GM21515 (cell line): Measurements from ENCODE around the gene SDCBP2.

ENCODE experiments used
- ATAC-seq: cut with Tn5 transposase; IDR thresholded peaks from one replicate; pipeline ENCODE4 v1.9.1; 2021; ENCODE audit not compliant: unreplicated experiment

SDCBP2 gene

GRCh38 chr20:1331801-1332453 lies 3.0 kb upstream of the SDCBP2 start:
- ATAC-seq: no peak

DNA sequence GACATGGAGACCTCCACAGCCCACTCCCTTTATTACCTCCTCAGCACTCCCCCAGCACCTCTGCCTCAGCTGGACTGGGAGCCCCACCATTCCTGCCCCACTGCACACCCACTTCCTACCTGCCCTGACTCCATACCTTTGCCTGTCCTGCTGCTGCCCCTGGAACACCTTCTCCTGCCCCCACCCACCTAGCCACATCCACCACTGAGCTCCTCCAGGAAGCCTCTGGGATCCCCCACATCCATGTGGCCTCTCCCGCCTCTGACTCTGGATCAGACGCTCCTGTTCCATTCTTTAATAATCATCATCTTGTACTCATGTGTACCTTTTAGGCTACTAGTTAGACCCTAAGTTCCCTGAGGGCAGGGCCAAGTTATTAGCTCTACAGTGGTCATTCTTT lies 2.2 kb upstream of the SDCBP2 start:
- ATAC-seq: no peak

DNA sequence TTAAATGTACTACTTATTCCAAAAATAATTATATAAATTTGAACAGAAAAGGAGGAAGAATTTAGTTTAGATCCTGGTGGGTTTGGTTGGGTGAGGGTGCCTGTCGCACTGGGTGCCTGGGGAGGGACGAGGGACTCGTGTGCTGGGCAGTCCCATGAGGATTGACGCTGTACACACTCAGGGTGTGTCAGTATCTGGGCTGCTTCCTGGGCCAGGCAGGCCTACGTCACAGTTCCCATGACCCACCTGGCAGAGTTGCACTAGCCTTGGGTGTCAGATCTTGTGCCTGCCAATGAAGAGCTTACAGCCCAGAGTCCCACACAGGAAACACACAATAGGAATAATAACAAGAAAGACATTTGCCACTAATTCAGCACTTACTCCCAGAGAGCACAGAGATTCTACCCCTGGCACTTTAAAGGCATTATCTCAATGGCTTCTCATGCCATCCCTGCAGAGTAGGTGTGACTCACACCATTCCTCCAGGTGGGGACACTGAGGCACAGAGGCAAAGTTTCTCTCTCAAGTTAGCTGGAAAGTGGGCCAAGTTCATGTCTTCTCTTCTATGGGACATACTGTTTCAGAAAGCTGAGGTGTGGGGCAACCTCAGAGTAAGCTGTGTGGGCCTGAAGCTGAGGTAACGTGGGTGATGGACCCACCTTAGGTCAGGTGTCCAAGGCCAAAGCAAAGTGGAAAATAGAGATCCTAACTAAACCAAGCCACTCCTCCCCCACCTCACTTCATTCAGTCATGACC lies 1.3 kb upstream of the SDCBP2 start:
- ATAC-seq: no peak

DNA sequence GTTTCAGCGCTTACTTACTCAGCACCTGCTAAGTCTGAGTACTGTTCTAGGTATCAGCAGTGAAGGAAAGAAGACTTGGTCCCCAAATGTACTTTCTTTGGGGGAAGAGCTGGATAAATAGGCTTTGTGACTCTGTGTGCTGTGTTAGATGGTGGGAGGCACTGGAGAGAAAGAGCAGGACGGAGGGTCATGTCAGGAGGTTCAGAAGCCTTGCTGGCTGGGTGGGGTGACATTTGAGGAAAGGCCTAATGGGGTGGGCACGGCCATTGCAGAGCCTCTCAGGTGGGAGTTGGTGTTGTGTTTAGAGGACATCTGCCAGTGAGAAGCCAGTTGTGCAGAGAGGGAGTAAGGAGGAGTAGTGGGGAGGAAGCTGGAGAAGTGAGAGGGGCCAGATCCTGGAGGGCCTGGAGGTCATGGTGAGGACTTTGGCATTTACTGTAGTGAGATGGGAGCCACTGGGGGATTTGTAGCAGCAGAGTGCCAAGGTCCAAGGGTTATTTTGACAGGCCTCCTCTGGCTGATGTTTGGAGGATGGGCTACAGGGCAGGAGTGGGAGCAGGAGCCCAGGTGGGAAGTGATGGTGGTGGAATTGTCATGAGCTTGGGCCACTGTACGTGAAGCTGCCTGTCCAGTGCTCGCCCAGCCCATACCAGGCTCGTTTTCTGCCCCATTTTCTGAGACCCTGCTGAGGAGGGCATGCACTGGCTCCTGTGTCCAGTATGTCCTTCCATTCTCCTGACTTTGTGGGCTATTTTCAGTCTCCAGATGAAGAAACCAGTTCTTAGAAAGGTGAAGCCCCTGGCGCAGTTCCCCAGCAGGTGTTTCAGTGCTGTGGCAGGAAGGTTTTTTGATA lies 886 bp downstream of the SDCBP2 start:
- ATAC-seq: no peak

- ATAC-seq: no peak
Observed at GRCh38 chr20:1327241-1327653, 1.7 kb downstream of the SDCBP2 start.

GRCh38 chr20:1326031-1326930 lies 2.7 kb downstream of the SDCBP2 start:
- no peak for ATAC-seq

DNA sequence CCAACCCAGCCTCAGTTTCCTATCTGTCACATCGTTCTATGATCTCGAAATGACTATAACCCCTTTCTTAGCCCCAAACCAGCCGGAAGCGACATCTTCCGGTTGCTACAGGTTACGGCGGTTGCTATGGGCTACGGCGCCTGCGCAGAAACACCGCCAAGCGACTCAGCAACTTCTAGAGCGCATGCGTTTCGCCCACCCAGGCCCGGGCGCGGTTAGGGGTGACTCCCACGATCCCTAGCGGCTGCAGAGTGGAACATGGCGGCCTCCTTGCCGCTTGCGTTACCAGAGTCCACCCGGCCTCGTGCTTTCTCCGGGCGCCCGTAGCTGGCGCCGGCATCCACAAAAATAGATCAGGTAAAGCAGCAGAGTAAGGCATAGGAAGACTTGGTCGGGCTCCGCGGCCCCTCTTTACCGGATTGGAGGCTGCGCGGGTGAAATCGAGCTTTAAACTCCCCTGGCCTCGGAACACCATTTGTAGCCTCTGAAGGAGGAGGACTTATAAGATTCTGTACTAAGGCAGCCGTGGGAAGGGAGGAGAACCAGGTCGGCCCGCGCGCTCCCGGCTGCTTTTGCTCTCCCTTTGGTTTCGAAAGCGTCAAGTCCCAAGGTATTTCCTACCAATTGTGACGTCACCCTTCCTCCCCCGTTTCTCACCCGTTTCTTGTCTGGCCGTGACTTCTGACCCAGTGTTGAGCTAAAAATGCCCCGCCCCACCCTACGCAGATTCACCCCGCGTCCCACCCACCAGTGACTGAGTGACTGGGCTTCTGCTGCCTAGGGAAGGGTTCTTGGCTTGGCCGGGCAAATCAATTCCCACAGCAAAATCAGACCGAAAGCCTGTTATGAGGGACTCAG lies 3.5 kb downstream of the SDCBP2 start:
- peak; percentile 79 for ATAC-seq

DNA sequence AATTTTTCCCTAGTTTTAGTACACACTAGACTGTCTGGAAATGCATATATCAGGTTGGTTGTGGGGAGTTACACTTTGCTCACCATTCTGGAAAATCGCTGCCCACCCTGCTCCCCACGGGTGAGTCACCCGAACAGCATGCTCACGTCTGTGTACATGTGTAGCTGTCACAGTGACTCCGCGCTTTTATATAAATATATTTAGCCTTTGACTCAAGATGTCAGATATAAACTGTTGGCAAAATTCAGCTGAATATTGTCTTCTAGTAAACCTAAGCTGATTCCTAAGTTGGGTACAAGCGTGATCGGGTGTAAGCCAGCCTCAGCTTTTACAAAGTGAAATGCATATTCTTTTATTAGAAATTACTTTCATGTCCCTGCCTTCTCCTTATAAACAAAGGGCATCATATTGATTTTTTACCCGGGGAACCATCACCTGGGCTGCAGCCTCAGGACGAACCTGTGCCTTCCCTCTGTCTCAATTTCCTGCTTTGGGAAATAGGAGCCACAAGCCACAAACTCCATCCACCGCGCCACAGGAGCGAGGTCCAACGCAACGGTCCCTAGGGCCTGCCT lies 4.3 kb downstream of the SDCBP2 start:
- no peak for ATAC-seq

GRCh38 chr20:1323830-1324597 lies 4.9 kb downstream of the SDCBP2 start:
- no peak for ATAC-seq

GRCh38 chr20:1323256-1323655 lies 5.7 kb downstream of the SDCBP2 start:
- ATAC-seq: no peak

- ATAC-seq: no peak
Observed at GRCh38 chr20:1322511-1323245, 6.3 kb downstream of the SDCBP2 start.

DNA sequence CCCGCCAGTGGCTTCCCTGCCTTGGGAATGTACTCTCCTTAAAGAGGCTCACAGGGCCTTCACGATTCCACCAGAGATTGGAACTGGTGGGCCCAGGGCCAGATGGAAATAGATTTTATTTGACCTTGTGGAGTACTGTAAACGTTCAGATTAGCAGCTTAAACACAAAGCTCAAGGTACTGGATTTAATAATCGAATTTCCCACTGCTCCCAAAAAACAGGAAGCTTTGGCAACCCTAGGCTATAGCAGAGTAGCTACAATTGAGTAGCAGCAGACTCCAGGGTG lies 7.3 kb downstream of the SDCBP2 start:
- no peak for ATAC-seq

DNA sequence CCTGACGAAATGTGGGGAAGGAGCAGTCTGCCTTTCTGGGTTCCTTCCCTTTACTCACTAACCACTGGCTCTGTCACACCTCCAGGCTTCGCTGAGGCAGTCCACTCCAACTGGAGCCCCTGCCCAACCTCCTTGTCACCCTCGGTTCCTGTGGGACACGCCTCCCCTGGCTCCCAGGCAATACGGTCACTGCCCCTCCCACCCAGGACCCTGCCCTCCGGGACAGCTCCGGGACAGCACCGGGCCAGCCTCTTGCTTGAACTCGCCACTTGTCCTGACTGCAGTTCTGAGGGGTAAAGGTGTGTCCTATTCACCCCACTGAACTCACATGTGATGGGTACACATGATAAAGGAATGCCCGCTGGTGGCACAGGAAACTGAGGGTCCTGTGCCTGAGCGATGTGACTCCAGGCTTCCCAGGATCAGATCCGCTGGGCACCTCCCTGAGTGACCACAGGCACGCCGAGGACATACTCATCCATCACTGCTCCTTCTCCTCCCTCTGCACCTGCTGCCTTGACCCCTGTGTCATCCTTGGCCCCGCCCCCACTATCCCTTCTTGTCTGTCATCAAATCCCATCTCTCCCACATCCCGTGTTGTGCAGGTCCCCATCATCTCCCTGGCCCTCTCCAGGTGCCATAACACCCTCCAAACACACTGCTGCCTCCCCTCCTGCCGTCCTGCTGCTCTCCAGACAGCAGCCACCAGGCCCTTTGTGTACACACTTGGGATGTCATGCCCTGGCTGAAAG lies 7.9 kb downstream of the SDCBP2 start:
- no peak for ATAC-seq

- ATAC-seq: no peak
Observed at GRCh38 chr20:1320016-1320415, 8.9 kb downstream of the SDCBP2 start.

DNA sequence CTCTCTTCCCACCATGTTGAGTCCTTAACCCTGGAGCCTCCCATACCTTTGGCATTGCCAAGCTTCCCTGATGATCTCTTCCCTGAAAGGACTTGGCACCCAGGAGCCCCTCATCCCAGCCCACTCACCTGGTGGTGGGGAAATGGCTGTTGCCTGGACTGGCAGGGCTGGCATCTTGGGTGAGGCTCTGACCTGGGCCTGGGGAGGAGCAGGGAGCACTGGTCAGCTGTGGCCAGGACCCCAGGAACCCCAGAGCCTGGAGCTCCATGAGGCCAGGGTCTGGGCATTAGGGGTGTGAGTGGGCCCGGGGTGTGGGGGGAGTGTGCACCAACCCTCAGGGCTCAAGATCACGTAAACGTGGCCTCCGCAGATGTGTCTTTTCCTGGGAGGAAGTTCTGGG lies 9.5 kb downstream of the SDCBP2 start:
- no peak for ATAC-seq

DNA sequence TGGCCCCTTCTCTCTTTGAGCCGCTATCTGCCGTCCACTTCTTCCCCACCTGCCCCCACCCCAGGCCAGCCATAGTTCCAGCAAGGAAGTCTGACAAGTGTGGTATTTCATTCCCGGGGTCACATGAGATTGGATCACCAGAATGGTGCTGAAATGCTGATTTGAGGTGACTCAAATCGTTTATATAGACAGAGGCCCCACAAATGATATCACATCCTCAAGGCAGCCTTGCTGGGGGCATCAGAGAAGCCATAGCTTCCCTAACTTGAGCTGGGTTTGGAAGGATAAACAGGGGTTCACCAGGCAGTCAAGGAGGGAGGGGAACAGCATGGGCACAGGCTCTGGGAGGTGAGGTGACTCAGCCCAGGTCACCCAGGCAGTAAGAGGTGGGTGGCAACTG lies 9.9 kb downstream of the SDCBP2 start:
- ATAC-seq: no peak

GRCh38 chr20:1317545-1318255 lies 11.2 kb downstream of the SDCBP2 start:
- ATAC-seq: no peak
